ENCODE results near the gene GCG.

The GCG gene

GRCh38 chr2:162152147-162152546 is at the start of gene GCG:
GCG (minus strand) TSS chr2:162152247; CDS start chr2:162149178, 3,069 bp downstream.
- no peak for DNase-seq (ENCODE audit: low read depth, low spot score)

DNA sequence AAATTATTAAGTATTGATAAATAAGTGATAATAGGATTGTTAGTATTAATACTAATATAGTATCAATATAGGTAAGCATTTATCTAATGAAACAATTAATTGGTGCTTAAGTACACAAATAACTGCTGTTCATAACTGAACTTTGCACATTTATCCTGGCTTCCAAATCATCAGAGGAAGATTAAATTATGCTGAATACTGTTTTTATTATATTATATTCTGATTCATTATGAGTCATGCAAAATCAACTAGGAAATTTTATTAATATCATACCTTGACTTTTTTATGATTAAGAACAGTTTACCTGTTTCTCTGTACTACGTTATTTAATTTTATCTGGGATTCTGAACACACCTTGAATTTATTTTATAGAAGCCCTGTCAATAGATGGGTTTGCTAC is 48.6 kb upstream of the GCG start:
- DNase-seq (ENCODE audit: low read depth, low spot score) = no peak

DNA sequence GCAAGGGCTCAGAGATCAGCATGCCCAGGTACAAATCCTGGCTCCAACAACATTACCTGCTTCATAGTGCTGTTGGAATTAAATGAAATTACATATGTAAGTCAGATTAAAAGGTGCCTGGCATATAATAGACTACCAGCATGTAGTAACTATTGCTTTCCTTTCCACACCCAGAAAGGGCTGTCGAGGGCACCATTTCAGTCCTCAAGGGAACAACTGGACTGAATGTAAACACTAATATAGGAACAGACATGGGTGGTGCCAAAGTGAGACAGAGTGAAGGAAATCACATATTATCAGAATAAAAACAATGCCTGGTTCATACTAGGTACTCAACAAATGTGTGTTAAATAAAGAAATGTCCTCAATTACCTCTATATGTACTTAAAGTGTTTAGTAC is 47.9 kb upstream of the GCG start:
- no peak for DNase-seq (ENCODE audit: low read depth, low spot score)

- no peak for DNase-seq (ENCODE audit: low read depth, low spot score)
Observed at GRCh38 chr2:162198239-162198638, 46.2 kb upstream of the GCG start.

GRCh38 chr2:162197069-162197825 is 45.2 kb upstream of the GCG start:
- no peak for DNase-seq (ENCODE audit: low read depth, low spot score)

DNA sequence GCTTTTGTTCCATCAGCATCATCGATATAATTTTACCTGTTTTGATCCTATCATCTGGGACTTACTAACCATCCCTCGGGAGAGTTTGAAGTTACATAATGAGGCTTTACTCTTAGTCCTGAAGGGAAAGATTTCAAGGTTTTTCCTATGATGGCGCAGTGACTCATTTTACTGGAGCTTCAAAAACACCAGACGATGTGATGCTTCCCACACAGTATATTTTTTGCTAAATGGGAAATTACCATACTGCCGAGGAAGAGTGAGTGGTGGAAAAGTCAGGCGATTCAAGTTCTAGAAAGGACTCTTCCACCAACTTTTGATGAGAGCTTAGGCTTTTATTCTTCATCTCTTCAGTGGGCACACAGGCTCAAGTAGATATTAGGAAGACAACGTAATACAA is 44.6 kb upstream of the GCG start:
- no peak for DNase-seq (ENCODE audit: low read depth, low spot score)

GRCh38 chr2:162188451-162188850 is 36.4 kb upstream of the GCG start:
- DNase-seq (ENCODE audit: low read depth, low spot score) = no peak

- DNase-seq (ENCODE audit: low read depth, low spot score) = no peak
Observed at GRCh38 chr2:162185541-162186232, 33.6 kb upstream of the GCG start.

DNA sequence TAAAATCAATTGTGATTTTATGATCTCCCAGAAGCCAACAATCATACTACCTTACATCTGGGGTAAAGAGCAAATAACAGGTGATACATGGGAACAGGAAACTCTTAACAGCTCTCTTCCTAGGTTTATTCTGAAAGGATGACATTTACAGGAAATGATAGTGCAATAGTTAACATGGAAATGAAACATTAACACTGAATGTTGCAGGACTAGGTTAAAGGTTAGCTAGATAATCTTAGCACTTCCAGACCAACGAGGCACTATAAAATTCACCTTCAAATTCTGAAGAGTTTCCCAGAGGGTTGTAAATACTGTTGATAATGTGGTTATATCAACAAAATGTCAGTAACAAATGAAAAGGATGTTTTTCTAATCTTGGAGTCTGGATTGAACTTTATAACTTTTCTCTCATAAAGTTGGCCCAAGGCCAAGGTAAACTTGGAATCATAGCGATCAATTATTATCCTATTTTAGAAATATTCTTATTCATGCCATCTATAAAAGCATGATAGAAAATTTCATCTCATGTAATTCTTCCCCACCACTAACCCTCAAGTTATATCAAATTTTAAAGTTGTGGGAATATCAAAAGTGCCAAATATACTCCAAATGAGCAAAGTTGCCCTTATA is 32.9 kb upstream of the GCG start:
- no peak for DNase-seq (ENCODE audit: low read depth, low spot score)

- DNase-seq (ENCODE audit: low read depth, low spot score) = no peak
Observed at GRCh38 chr2:162184359-162184758, 32.3 kb upstream of the GCG start.

- DNase-seq (ENCODE audit: low read depth, low spot score) = no peak
Observed at GRCh38 chr2:162182395-162182794, 30.3 kb upstream of the GCG start.

GRCh38 chr2:162177301-162177700 is 25.3 kb upstream of the GCG start:
- DNase-seq (ENCODE audit: low read depth, low spot score) = no peak

DNA sequence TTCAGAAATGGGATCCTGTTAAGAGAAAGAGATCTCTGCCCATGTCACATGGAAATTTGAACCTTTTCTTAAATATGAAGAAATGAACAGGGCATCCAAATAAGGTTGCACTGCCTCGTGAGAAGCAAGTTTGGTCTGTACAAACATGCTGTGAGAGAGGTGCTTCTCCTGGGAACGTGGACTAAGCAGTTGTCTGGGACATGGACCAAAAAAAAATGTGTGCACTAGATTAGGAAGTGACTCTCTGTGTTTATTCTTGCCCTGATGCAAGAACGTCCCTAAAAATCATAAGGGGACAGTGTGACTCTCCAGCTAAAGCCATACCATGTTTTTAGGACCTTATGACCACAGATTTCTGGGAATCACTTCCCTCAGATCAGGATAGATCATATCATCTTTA is 23.7 kb upstream of the GCG start:
- no peak for DNase-seq (ENCODE audit: low read depth, low spot score)

- no peak for DNase-seq (ENCODE audit: low read depth, low spot score)
Observed at GRCh38 chr2:162174746-162175145, 22.7 kb upstream of the GCG start.

- no peak for DNase-seq (ENCODE audit: low read depth, low spot score)
Observed at GRCh38 chr2:162172802-162173370, 20.8 kb upstream of the GCG start.

DNA sequence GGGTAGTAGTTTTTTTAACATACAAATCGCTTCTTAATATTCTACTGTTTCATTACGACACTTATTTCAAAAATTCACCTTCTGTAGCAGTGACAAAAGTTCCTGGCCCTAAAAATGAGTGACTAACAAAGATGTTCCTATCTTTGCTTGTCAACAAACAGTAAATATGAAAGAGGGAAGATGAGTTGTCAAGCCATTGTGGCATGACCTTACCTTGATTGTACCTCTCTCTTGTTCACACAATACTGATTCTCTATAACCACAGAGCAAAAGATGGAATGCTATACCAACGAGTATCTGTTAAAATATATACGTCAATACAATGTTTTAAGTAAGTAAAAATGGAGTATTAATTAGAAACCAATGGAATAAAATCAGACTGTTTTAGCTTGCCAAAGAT is 14.7 kb upstream of the GCG start:
- DNase-seq (ENCODE audit: low read depth, low spot score) = no peak

- no peak for DNase-seq (ENCODE audit: low read depth, low spot score)
Observed at GRCh38 chr2:162166174-162166573, 14.1 kb upstream of the GCG start.

DNA sequence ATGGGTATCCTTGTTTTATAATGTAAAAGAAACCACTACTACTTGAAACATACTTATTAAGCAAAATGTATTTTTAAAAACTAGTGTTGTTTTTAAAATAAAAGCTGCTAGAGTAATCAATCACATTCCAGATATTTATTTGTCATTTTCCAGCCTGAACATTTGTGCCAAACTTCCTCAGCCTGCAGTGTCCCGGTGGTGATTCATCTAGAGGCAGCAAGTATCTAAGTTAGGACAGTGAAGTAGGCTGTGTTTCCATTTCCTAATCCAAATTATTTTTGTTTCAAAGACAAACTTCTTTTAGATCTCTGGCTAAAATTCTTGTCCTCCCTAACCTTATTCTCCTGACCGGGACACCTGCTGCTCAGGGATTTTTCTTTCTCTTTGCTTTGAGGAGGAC is 12.8 kb upstream of the GCG start:
- DNase-seq (ENCODE audit: low read depth, low spot score) = no peak

DNA sequence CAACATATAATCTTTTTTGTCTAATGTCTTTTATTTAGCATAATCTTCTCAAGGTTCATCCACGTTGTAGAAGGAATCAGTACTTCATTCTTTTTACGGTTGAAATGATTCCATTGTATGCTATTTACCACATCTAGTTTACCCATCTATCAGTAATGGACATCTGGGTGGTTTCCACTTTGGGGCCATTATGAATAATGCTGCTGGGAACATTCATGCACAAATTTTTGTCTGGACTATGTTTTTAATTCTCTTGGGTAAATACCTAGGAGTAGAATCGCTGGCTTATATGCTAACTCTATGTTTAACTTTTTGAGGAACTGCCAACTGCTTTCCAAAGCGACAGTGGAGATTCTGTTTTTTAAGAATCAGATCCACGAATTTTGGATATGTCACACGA is 7.4 kb upstream of the GCG start:
- DNase-seq (ENCODE audit: low read depth, low spot score) = no peak

DNA sequence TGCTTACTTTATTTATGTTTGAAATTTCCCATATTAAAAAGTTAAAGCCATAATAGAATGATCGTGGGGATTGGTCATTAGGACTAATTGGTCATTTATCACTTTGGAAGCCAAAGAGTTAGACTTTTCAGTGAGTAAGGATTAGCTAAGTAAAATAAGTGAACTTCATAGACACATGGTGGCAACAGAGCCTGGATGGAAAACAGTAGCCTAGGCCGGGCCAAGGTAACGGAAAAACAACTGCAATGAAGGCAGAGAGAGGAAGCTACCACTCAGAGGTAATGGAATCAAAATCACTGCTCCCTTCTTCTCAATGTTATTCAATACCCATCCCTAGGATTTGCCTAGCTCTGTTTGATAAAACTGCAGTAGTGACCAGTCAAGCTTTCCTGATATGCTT is 4.1 kb upstream of the GCG start:
- no peak for DNase-seq (ENCODE audit: low read depth, low spot score)

DNA sequence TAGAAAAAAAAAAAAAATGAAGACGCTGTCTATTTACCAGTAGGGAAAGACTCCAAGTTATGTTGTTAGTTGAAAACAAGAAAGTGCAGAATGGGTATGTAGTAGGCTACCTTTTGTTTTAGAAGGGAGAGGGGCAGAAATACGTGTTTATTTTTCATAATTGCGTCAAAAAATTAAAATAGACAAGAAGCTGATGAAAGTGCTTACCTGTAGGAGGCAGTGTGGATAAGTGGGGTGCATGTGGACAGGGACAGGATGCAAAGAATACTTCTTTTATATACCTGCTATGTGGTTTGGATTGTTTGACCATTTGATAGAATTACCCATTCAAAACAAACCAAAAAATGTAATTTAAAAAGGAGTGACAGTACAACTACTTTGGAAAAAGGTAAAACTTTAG is 3.0 kb upstream of the GCG start:
- no peak for DNase-seq (ENCODE audit: low read depth, low spot score)

GRCh38 chr2:162153608-162154224 is 1.7 kb upstream of the GCG start:
- peak; percentile 34 for DNase-seq (ENCODE audit: low read depth, low spot score)
